Measurements from ENCODE around the gene DUS1L.

The DUS1L gene

DNA sequence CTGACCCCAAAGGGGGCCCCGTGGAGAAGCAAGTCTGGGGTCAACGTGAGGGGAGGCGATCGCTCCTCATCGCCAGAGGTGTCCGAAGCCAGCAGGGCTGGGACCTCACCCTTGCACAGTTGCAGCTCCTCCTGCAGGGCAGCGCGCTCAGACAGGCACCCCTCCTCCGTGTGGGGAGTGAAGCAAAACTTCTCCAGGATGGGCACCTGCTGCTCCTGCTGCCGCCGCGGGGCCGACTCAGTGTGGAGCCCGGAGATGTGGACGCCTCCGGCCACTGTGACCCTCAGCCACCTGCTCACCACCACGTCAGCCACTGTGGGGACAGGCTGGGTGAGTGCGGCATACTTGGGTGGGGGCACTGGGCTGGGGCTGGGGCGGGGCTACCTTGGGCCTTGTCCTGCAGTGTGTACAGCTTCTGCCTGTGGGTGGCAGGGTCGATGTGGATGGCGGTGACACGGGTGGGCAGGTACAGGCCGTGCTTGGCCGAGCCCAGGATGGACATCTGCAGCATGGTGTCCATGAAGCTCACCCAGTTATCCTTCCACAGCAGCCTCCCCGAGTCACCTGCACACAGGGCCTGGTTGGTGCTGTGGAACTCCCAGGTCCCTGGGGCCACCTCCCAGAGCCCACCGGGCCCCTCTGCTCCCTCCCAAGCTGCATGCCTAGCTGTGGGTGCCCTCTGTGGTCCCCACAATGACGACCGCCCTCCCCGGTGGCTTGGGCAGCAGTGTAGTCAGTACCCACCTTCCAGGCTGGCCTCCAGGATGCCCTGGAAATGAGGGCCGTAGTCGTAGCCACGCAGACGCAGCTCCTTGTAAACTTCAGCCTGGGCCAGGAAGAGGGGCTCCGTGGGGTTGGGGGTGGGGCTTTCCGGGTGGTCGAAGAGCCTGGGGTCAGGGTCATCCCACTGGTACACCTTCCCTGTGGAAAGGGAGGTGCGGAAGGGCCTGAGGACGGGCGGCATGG lies 21.6 kb upstream of the DUS1L start:
- no peak for DNase-seq
- no peaks in the 10 kb centered on the region for H3K9me3 ChIP-seq (ENCODE audit: control insufficient read depth, low read length)
- no peak overlapping the region for H3K27ac ChIP-seq (ENCODE audit: insufficient read depth, low read length, poor library complexity, severe bottlenecking)
- no peaks in the 10 kb centered on the region for H3K27me3 ChIP-seq (replicated peaks; ENCODE audit: control insufficient read depth, insufficient read depth, low read length, poor library complexity, severe bottlenecking)
- peaks cover 98% of the 10 kb centered on the region for H3K36me3 ChIP-seq (ENCODE audit: control insufficient read depth, insufficient read depth, low read length)
- H3K4me1 ChIP-seq (ENCODE audit: control insufficient read depth, insufficient read depth, low read length, poor library complexity, severe bottlenecking) = no peaks in the 10 kb centered on the region
- no peak overlapping the region for H3K4me3 ChIP-seq (ENCODE audit: insufficient read depth, low read depth, low read length, poor library complexity, severe bottlenecking)

DNA sequence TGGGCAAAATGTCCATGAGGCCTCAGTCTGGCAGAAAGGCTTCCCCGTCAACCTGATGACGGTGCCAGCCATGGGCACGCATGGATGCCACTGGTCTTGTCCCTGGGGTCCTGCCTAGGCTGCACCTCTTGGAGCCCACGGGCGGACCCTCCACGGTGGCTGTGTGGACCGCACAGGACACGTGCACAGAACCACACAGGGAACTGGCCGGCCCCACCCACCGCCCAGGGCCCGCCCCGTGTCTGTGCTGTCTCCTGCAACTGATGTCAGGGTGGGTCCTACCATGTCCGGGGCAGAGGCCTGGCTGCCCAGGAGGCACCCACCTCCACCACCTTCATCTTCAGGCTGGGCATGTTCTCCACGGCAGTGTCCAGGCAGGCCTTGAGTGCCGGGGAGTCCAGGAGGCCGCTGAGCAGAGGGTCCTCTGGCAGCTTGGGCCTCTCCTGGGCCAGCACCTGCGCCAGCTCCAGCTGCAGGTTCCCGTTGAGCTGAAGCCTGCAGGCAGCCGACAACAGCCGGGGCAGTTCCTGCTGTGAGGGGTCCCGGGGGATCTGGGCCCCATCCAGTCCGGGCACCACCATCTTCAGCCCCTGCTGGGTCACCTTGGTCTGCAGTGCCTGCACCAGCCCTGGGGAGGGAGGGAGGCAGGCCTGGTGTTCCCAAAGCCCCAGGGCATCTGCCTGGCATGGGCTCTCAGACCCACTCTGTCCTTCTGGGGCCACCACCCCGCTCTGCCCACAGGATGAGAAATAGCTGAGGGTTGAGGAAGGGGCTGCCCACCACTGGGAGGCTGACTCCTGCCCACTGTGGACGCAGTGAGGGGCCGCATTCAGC lies 20.5 kb upstream of the DUS1L start:
- H3K9me3 ChIP-seq (ENCODE audit: control insufficient read depth, low read length) = no peaks in the 10 kb centered on the region
- peaks cover 100% of the 10 kb centered on the region for H3K36me3 ChIP-seq (ENCODE audit: control insufficient read depth, insufficient read depth, low read length)
- no peak overlapping the region for H3K27ac ChIP-seq (ENCODE audit: insufficient read depth, low read length, poor library complexity, severe bottlenecking)
- no peak overlapping the region for H3K4me3 ChIP-seq (ENCODE audit: insufficient read depth, low read depth, low read length, poor library complexity, severe bottlenecking)
- no peaks in the 10 kb centered on the region for H3K27me3 ChIP-seq (replicated peaks; ENCODE audit: control insufficient read depth, insufficient read depth, low read length, poor library complexity, severe bottlenecking)
- DNase-seq = no peak
- H3K4me1 ChIP-seq (ENCODE audit: control insufficient read depth, insufficient read depth, low read length, poor library complexity, severe bottlenecking) = no peaks in the 10 kb centered on the region

DNA sequence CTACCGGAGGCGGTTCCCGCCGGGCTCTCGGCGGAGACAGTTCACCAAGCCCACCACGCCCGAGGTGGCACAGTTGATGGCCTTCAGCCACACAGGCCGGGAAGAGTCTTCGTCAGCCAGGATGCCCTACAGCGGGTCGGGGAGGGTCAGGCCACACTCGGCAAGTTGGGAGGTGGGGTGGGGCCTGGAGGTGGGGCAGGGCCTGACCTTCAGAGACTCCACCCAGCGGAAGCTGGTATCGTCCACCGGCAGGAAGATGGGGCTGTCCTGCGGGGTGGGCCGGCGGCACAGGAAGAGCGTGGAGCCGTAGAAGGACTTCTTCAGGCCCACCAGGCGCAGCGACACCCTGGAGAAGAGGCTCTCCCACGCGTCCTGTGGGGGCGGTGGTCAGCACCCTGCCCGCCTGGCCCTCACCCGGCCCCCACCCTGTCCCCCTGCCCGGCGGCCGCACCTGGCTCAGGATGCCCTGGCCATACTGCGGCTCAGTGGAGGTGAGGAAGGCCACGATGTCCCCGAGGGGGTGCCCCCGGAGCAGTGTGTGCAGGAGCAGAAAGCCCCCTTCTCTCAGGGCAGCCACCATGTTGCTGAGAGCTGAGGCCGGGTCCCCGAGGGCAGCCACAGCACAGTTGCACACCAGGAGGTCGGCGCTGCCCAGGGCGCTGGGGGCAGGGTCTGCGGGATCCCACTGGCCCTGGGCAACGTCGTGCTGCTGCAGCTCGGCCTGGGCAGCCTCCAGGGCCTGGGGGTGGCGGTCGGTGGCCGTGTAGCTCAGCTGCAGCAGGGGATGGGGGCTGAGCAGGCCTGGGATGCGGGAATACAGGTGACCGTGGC lies 19.6 kb upstream of the DUS1L start:
- H3K36me3 ChIP-seq (ENCODE audit: control insufficient read depth, insufficient read depth, low read length) = peaks cover 100% of the 10 kb centered on the region

DNA sequence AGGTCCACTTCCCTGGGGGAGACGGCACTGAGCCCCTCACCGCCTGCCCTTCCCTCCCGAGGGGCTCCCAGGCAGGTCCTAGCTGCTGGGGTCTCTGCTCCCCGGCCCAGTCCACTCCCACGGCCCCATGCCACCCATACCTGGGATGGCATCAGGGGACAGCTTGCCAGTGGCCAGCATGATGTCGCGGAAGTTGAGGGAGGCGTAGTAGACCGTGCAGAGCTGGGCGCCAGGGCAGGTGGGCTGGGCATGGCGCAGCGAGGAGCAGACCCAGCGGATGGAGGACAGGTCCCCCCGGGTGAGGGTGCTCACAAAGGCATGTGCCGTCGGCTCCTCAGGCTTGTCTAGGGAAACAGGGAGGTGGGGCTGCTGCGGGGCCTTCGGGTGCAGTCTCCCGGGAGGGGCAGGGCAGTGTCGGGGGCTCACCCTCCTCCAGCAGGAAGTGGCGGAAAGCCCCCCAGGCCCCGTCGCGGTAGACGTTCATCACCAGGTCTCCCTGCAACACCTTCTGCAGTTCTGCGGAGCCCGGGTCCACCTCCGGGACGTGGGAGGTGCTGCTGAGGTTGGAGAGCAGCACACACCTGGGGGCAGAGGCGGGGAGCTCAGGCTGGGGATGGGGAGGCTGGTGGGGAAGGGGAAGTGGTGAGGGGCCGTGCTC lies 18.9 kb upstream of the DUS1L start:
- Histone ChIP-seq H3K4me3 (ENCODE audit: insufficient read depth, low read depth, low read length, poor library complexity, severe bottlenecking) (no peak overlapping the region), H3K36me3 (ENCODE audit: control insufficient read depth, insufficient read depth, low read length) (peaks cover 100% of the 10 kb centered on the region), H3K27me3 (replicated peaks; ENCODE audit: control insufficient read depth, insufficient read depth, low read length, poor library complexity, severe bottlenecking) (no peaks in the 10 kb centered on the region), H3K27ac (ENCODE audit: insufficient read depth, low read length, poor library complexity, severe bottlenecking) (no peak overlapping the region), H3K9me3 (ENCODE audit: control insufficient read depth, low read length) (no peaks in the 10 kb centered on the region), H3K4me1 (ENCODE audit: control insufficient read depth, insufficient read depth, low read length, poor library complexity, severe bottlenecking) (no peaks in the 10 kb centered on the region)
- no peak for DNase-seq

More for the DNA sequence above, 19.6 kb upstream of the DUS1L start:
- no peaks in the 10 kb centered on the region for H3K9me3 ChIP-seq (ENCODE audit: control insufficient read depth, low read length)
- no peak overlapping the region for H3K27ac ChIP-seq (ENCODE audit: insufficient read depth, low read length, poor library complexity, severe bottlenecking)
- no peak for DNase-seq
- no peaks in the 10 kb centered on the region for H3K27me3 ChIP-seq (replicated peaks; ENCODE audit: control insufficient read depth, insufficient read depth, low read length, poor library complexity, severe bottlenecking)
- H3K4me1 ChIP-seq (ENCODE audit: control insufficient read depth, insufficient read depth, low read length, poor library complexity, severe bottlenecking) = no peaks in the 10 kb centered on the region
- H3K4me3 ChIP-seq (ENCODE audit: insufficient read depth, low read depth, low read length, poor library complexity, severe bottlenecking) = no peak overlapping the region

DNA sequence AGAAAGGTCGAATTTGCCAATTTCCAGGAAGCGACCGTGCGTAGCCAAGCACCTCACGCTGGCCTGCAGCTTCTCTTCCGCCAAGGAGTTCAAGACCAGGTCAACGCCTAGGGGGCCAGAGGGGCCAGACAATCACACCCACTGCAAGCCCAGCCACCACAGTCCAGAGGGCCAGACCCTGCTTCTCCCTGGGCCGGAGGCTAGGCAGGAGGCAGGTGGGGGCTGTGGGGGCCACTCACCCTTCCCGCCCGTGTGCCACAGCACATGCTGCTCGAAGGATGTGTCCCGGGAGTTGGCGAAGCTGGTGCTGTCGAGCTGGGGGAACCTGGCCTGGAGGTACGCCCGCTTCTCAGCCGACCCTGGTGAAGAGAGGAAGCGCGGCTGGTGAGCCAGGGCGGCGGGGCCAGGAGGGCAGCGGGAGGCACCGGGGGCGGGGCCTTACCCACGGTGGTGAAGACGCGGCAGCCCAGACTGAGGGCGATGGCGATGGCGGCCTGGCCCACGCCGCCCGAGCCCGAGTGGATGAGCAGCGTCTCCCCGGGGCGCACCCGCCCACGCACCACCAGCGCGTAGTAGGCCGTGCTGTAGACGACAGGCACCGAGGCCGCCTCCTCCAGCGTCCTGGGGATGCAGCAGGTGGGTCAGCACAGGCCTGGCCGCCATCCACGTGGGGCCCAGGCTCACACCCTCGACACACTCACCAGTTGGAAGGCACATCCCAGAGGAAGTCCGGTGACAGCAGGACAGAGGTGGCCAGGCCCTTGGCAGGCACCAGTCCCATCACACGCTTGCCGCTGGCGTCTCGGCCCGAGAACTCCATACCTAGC lies 18.1 kb upstream of the DUS1L start:
- Histone ChIP-seq H3K4me1 (ENCODE audit: control insufficient read depth, insufficient read depth, low read length, poor library complexity, severe bottlenecking) (no peaks in the 10 kb centered on the region), H3K9me3 (ENCODE audit: control insufficient read depth, low read length) (no peaks in the 10 kb centered on the region), H3K36me3 (ENCODE audit: control insufficient read depth, insufficient read depth, low read length) (peaks cover 96% of the 10 kb centered on the region), H3K4me3 (ENCODE audit: insufficient read depth, low read depth, low read length, poor library complexity, severe bottlenecking) (no peak overlapping the region), H3K27me3 (replicated peaks; ENCODE audit: control insufficient read depth, insufficient read depth, low read length, poor library complexity, severe bottlenecking) (no peaks in the 10 kb centered on the region), H3K27ac (ENCODE audit: insufficient read depth, low read length, poor library complexity, severe bottlenecking) (no peak overlapping the region)
- no peak for DNase-seq

DNA sequence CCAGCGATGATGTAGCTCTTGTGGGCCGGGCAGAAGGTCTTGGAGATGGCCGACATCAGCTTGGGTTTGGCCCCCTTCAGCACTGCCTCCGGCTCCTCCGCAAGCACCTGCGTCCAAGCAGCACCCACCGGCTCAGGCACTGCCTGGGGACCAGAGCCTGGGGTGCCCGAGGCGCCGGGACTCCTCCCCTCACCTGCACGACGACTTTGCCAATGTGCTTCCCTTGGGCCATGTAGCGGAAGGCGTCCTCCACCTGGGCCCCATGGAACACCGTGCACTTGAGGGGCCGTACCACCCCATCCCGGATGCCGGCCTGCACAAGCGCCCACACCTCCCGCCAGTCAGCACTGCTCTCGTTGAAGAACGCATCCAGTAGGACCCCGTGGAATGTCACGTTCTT lies 17.4 kb upstream of the DUS1L start:
- Histone ChIP-seq H3K4me1 (ENCODE audit: control insufficient read depth, insufficient read depth, low read length, poor library complexity, severe bottlenecking) (no peaks in the 10 kb centered on the region), H3K27me3 (replicated peaks; ENCODE audit: control insufficient read depth, insufficient read depth, low read length, poor library complexity, severe bottlenecking) (no peaks in the 10 kb centered on the region), H3K4me3 (ENCODE audit: insufficient read depth, low read depth, low read length, poor library complexity, severe bottlenecking) (no peak overlapping the region), H3K27ac (ENCODE audit: insufficient read depth, low read length, poor library complexity, severe bottlenecking) (no peak overlapping the region), H3K9me3 (ENCODE audit: control insufficient read depth, low read length) (no peaks in the 10 kb centered on the region), H3K36me3 (ENCODE audit: control insufficient read depth, insufficient read depth, low read length) (peaks cover 89% of the 10 kb centered on the region)
- DNase-seq = no peak

DNA sequence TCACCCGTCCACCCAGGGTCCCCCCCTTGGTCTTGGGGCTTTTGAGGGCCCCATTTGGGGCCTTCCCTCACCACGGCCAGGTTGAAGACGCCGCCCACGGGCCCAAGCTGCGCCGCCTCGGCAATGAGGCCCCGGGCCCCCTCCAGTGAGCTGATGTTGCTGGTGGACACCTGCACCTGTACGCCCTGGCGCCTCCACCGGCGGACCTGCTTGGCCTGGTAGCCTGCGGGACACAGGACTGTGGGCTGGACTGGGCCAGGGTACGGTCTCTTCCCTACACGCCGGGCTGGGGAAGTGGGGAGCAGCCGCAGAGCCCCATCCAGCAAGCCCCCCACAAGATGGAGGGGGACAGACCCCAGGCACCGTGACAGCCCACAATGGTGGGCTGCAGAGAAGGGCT lies 16.9 kb upstream of the DUS1L start:
- no peak for DNase-seq
- H3K27ac ChIP-seq (ENCODE audit: insufficient read depth, low read length, poor library complexity, severe bottlenecking) = no peak overlapping the region
- no peaks in the 10 kb centered on the region for H3K4me1 ChIP-seq (ENCODE audit: control insufficient read depth, insufficient read depth, low read length, poor library complexity, severe bottlenecking)
- no peaks in the 10 kb centered on the region for H3K27me3 ChIP-seq (replicated peaks; ENCODE audit: control insufficient read depth, insufficient read depth, low read length, poor library complexity, severe bottlenecking)
- H3K9me3 ChIP-seq (ENCODE audit: control insufficient read depth, low read length) = no peaks in the 10 kb centered on the region
- no peak overlapping the region for H3K4me3 ChIP-seq (ENCODE audit: insufficient read depth, low read depth, low read length, poor library complexity, severe bottlenecking)
- peaks cover 83% of the 10 kb centered on the region for H3K36me3 ChIP-seq (ENCODE audit: control insufficient read depth, insufficient read depth, low read length)

DNA sequence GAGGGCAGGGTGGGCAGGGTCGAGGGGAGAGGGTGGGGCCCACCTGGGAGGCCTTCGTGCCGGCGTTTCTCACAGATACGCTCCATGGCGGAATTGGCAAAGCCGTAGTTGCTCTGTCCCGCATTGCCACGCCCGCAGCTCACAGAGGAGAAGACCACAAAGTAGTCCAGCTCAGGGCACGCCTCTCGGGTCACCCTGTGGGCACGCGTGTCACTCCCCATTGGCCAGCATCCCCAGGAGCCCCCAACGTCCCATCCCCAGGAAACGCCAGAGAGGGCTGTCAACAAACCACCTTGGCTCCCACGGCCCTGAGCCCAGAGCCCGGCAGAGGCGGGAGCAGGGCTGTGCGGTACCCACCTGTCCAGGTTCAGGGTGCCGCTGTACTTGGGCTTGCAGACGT lies 16.4 kb upstream of the DUS1L start:
- no peak overlapping the region for H3K4me3 ChIP-seq (ENCODE audit: insufficient read depth, low read depth, low read length, poor library complexity, severe bottlenecking)

DNA sequence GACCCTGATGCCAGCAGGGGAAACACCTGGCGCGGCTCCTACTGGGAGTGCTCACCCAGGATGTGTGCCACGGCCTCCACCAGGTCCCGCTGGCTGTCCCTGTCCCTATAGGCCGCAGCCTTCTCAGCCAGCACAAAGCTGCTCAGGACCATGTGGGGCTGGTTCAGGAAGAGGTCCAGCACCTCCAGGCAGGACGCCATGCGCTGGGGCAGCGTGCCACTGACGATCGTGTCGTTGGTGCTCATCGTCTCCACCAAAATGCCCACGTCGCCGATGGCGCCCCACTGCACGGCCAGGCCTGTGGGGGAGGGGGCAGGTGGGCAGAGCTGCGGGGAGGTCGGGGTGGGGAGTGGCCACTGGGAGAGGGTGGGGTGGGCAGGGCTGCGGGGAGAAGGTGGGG lies 15.9 kb upstream of the DUS1L start:
- H3K27ac ChIP-seq (ENCODE audit: insufficient read depth, low read length, poor library complexity, severe bottlenecking) = no peak overlapping the region
- no peaks in the 10 kb centered on the region for H3K4me1 ChIP-seq (ENCODE audit: control insufficient read depth, insufficient read depth, low read length, poor library complexity, severe bottlenecking)
- peaks cover 74% of the 10 kb centered on the region for H3K36me3 ChIP-seq (ENCODE audit: control insufficient read depth, insufficient read depth, low read length)
- H3K27me3 ChIP-seq (replicated peaks; ENCODE audit: control insufficient read depth, insufficient read depth, low read length, poor library complexity, severe bottlenecking) = no peaks in the 10 kb centered on the region
- H3K4me3 ChIP-seq (ENCODE audit: insufficient read depth, low read depth, low read length, poor library complexity, severe bottlenecking) = no peak overlapping the region
- H3K9me3 ChIP-seq (ENCODE audit: control insufficient read depth, low read length) = no peaks in the 10 kb centered on the region
- no peak for DNase-seq

More for the DNA sequence above, 16.4 kb upstream of the DUS1L start:
- no peak overlapping the region for H3K27ac ChIP-seq (ENCODE audit: insufficient read depth, low read length, poor library complexity, severe bottlenecking)
- no peaks in the 10 kb centered on the region for H3K27me3 ChIP-seq (replicated peaks; ENCODE audit: control insufficient read depth, insufficient read depth, low read length, poor library complexity, severe bottlenecking)
- no peak for DNase-seq
- H3K36me3 ChIP-seq (ENCODE audit: control insufficient read depth, insufficient read depth, low read length) = peaks cover 79% of the 10 kb centered on the region
- H3K4me1 ChIP-seq (ENCODE audit: control insufficient read depth, insufficient read depth, low read length, poor library complexity, severe bottlenecking) = no peaks in the 10 kb centered on the region
- H3K9me3 ChIP-seq (ENCODE audit: control insufficient read depth, low read length) = no peaks in the 10 kb centered on the region

All from effector memory CD4-positive, alpha-beta T cell (primary cell).